GM13977 (cell line): Measurements from ENCODE around the gene OSBPL1A.

Experiments used
- DNase-seq: peaks from one replicate; pipeline ENCODE4 v3.0.0; 2012; ENCODE audit warnings: low spot score
- in situ Hi-C: fragments of 300-500 bp; cut with MboI; formaldehyde crosslinking; loops from one replicate; pipeline ENCODE4 v1.12.0; 2022; ENCODE audit warnings: low sequenced_read_pairs, low pct_unique_long_range_greater_than_20kb, mixed read lengths, inconsistent platforms; ENCODE audit not compliant: unreplicated experiment
- TF ChIP-seq, protein P1 (sequence below): IDR thresholded peaks from 2 replicates; pipeline ENCODE4 v1.5.1; 2012; ENCODE audit warnings: mild to moderate bottlenecking, control low read depth; ENCODE audit not compliant: insufficient read depth; ENCODE audit errors: extremely low read depth, missing control alignments

Gene OSBPL1A

GRCh38 chr18:24200494-24201290 is 196.9 kb downstream of the OSBPL1A start:
- TF ChIP-seq, protein P1, sequence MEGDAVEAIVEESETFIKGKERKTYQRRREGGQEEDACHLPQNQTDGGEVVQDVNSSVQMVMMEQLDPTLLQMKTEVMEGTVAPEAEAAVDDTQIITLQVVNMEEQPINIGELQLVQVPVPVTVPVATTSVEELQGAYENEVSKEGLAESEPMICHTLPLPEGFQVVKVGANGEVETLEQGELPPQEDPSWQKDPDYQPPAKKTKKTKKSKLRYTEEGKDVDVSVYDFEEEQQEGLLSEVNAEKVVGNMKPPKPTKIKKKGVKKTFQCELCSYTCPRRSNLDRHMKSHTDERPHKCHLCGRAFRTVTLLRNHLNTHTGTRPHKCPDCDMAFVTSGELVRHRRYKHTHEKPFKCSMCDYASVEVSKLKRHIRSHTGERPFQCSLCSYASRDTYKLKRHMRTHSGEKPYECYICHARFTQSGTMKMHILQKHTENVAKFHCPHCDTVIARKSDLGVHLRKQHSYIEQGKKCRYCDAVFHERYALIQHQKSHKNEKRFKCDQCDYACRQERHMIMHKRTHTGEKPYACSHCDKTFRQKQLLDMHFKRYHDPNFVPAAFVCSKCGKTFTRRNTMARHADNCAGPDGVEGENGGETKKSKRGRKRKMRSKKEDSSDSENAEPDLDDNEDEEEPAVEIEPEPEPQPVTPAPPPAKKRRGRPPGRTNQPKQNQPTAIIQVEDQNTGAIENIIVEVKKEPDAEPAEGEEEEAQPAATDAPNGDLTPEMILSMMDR: no peak
- DNase-seq: no peak
- in situ Hi-C loops: no loop called here

DNA sequence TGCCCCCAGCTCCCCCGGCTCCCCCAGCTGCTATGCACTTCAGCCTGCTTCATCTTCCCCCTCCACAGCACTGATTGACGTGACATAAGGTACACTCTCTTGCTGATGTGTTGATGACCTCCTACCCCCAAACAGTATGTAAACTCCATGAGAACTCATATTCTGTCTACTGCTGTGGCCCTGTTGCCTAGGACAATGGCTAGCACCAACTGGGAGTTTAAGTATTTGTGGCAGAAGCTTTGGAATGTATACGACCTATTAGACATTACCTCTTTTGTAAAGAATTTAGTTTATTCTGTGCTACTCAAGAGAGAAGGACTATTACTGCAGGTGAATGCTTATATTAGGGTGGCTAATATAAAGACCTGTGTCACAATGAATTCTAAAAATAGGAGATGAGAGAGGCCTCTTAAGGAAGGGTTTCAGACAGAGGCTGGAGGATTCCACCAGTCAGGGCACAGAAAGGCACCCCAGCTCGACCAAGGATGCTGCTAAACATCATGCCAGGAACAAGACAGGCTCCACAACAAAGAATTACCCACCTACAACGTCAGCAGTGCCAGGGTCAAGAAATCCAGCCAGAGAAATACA is 198.2 kb downstream of the OSBPL1A start:
- TF ChIP-seq, protein P1: no peak
- no peak for DNase-seq
- in situ Hi-C loops: no loop called here

DNA sequence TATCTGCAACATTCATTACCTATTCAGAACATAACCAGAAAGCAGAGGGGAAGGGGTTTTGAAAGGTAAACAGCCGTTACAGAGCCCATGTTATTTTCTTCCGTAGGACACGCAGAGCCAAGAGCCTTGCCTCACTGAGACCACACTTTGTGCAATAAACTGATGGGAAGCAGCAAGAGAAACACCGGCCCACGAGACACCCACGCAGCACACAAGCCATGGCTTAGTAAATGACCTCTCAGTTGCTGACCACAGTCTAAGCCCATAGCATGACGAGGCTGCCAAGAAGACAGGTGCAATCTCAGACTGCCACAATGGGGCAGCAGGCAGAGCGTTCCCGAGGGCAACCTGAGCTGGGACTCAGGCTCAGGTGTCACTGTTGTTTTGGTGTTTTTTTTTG is 199.2 kb downstream of the OSBPL1A start:
- TF ChIP-seq, protein P1: no peak
- in situ Hi-C loops: no loop called here
- DNase-seq: no peak

GRCh38 chr18:24197412-24197811 is 200.2 kb downstream of the OSBPL1A start:
- DNase-seq: no peak
- in situ Hi-C loops: no loop called here

DNA sequence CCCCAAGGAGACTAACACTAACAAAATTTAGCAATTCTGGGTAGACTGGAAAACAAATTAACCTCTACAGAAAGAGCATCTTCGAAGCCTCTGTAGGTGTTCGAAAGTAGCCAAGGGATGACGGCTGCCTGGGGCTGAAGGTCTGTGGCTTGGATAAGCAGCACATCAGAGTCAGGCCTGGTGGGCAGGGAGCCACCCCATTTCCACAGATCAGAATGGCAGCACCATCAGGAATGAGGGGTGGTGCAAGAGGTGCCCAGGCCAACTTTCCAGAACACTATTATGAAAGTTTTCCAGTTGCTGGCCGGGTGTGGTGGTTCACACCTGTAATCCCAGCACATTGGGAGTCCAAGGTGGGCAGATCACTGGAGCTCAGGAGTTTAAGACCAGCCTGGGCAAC is 200.9 kb downstream of the OSBPL1A start:
- TF ChIP-seq, protein P1: no peak
- in situ Hi-C loops: no loop called here
- no peak for DNase-seq

More at GRCh38 chr18:24197412-24197811, 200.2 kb downstream of the OSBPL1A start:
- TF ChIP-seq, protein P1: no peak

- in situ Hi-C loops: no loop called here
- TF ChIP-seq, protein P1: no peak
- DNase-seq: no peak
These were observed 202.1 kb downstream of the OSBPL1A start for GRCh38 chr18:24195296-24196053.
